ENCODE data around the gene MEIS2.

The MEIS2 gene

DNA sequence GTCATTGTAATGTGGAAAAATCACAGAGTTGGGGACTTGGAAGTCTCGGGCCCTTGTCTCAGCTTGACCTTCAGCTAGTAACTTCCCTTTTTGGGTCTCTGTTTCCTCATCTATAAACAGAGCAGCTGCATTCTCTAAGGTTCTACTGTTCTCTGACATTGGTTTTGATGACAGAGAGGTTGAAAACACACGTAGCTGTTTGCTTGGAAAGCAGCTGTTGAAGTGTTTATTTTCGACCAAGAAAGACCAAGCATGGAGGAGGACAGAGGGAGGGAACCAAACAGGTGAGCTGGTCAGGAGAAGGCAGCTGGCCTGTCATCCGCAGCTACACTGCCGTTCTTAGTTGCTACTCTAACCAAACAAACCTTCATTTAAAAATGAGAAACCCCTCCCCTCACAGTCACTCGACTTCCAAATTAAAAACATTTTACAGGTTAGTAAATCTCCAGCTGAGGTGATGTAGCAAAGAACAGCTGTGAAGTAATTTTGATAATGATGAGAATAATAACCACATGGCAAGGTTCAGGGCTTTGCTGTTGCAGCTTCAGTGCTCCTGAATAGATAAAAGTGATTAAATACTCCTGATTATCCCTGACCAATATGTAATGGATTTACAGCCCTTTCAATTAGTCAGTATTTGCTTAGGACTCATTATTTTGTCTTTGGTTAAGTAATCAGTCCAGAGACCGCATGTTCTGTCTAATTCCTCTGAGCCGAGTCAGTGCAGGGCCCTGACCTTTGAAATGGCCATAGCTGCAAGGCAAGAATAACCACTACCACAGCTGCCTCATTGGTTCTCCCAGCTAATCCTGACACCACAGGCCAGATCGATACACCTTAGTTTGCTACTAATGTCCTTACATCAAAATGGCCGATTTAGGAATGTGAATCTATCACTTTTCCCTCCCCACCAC lies 65.3 kb downstream of the MEIS2 start:
- peak; percentile 47 for DNase-seq

DNA sequence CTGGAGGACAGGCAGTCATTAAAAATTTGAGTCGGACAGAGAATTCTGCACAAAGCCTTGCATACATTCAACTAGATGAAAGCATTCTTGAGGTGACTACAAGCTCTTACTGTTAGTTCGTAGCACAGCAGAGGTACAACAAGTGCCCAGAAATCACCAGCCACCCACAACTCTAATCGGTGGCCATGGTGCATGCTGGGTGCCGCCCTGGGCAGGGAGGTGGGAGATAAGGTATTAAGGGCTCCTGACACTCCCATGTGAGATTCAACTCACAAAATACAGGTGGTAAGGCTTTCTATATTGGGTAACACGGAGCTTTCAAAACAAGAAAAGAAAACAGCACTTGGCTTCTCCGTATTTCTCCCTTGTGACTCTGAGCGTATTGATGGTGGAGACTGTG lies 66.0 kb downstream of the MEIS2 start:
- no peak for DNase-seq

GRCh38 chr15:37032091-37032775 lies 68.1 kb downstream of the MEIS2 start:
- DNase-seq = peak; percentile 2

GRCh38 chr15:37031198-37031597 lies 69.2 kb downstream of the MEIS2 start:
- no peak for DNase-seq

- no peak for DNase-seq
Observed at GRCh38 chr15:37028625-37029296, 71.6 kb downstream of the MEIS2 start.

DNA sequence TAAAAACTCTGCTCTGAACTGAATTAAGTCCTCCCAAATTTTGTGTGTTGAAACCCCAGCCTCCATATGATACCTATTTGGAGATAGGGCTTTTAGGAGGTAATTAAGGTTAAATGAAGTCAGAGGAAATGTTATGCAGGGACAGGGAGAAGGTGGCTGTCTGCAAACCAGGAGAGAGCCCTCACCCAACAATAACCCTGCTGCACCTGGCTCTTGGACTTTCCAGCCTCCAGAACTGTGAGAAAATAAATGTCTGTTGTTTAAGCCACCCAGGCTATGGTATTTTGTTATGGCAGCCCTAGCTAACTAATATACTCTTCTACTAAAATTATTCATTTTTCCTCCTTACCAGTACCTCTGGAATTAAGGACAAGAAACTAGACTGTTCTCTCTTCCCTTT lies 79.5 kb downstream of the MEIS2 start:
- DNase-seq = no peak

DNA sequence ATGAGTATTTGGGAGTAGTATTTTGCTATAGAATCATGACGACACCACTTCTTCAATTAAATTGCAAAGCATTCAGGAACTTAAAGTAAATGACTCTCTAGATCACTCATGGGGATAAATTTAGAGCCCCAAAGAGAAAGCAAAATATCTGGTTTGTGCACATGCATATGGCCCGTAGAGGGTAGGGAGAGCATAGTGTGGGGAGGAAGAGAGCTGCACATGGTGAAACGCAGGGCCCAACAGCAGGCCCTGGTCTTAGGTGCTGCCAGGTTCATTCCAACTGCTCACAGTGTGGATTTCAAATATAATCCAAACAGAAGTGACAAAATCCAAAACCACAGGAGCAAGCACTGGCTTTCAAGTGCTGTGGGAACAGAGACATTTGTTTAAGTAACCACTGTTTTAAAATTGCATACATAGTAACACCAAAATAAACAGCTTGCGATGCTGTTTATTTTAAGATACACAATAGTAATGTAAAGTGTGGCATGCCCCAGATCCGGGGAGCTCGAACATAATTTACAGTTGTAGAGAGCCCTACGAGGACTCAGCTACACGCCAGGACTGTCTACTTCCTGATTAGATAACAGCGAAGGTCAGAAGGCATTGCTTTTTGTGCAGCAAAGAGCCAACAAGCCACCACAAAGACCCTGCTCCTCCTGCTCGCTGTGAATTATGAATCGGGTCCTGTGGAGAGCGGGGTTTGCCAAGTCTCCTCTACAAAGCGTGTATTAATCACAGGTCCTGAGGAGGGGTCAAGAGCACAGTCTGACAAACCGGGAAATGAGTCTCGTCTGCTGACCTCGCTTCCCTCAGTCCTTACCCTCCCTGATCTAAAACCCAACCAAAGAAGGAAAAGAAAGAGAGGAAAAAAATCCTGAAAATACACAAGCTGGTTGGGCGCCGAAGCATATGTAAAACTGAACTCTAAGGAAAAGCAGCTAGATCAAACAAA lies 80.6 kb downstream of the MEIS2 start:
- peak; percentile 2 for DNase-seq

DNA sequence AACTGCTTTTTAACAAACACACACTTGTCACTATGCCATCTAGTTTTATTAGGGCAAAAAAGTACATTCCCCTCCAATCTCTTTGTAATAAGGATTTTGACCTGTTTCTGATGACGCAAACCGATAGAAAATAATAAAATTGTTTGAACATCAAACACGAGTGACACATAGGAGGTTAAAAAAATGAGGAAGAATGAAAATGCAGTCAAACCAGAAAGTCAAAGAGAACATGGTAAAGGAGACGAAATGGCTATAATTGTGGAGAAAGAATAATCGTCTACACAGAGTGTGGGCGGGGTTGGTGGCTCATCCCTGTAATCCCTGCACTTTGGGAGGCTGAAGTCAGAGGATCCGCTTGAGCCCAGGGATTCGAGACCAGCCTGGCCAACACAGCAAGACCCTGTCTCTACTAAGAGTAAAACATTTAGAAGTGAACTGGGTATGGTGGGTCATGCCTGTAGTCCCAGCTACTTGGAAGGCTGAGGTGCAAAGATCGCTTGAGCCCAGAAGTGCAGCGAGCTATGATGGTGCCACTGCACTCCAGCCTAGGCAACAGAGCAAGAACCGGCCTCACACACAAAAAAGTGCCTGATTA lies 83.2 kb downstream of the MEIS2 start:
- DNase-seq = no peak

GRCh38 chr15:37016231-37016630 lies 84.1 kb downstream of the MEIS2 start:
- DNase-seq = no peak

DNA sequence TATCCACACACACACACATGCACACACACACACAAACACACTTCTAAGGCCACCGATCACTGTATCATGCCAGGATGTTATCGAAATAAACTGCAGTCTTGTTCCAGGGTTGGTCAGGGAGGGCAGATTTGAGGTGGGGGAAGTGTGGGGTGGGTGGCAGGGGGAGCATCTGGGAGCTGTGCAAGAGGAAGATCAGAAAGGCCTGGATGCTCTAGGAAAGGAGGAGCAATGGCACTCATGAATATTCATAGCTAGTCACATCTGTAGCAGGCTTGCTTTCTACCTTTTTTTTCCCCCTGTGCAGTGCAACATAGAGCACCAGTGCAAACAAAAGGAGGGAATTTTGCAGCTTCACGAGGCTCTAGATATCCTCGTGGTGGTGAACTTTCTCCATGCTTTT lies 84.9 kb downstream of the MEIS2 start:
- DNase-seq = no peak

DNA sequence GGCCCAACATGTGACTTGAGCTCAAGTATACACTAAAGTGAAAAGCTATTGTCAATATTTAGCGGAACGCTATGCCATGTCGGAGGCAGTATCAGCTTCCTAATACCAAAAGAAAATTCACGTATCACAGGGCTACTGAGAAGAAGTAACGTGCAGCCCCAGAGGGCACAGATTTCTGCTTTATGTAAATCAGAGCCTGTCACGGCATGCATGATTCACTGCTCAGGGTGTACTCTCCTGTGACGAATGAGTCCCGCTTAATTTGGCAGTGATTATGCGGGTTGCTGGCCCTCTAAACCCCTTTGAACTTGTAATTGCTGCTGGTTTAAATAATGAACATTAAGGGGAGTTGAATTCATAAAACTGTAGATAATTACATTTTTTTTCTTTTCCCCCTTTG lies 85.3 kb downstream of the MEIS2 start:
- DNase-seq = no peak

DNA sequence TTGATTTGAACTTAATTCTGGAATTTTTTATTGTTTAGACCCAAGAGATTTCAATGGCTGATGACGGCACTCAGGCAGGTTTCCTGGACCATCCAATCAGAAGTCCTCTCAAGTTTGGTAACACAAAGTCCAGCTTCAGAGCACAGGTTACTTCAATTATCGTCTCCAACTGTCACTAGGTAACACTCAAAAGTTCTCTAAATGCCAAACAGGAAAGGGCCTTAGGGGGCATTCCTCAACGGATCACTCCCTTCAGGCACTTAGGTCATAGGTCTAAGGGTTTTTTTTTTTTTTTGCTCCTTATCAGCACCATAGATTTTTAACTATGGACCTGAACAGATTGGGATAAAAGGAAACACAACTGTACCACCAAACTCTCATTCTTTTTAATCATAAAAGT lies 85.8 kb downstream of the MEIS2 start:
- DNase-seq = no peak

DNA sequence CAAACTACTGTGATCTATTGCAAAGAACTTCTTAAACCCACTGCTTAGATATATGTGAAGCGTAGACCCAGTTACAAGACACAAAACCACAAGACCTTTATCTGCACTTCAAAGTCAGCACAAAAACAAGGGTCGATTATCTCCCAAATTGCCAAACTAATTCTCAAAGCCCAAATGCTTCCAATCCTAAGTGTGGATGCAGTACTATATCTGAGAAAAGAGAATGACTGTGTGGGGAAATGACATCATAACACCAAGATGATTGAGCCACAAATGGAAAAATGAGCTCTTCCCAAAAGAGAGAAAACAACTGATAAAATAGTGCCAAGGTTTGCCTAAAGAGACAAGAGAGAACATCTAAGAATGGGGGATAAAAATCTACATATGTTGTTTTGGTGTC lies 86.2 kb downstream of the MEIS2 start:
- no peak for DNase-seq

DNA sequence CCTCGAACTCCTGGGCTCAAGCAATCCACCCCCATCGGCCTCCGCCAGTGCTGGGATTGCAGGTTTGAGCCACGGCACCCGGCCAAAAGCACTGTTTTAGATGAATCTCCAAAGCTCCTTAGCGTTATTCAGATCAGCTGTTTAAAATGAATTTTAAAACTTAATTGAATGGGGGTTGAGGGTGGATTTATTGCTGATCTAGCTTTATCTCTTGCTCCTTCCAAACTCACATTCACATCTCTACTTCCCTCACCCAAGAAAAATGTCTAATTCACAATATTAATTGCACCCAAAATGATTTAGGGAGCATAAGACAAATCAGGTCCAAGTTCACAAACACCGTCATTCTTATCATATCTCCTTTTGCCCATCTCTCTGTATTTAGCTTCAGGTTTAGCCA lies 89.8 kb downstream of the MEIS2 start:
- no peak for DNase-seq

DNA sequence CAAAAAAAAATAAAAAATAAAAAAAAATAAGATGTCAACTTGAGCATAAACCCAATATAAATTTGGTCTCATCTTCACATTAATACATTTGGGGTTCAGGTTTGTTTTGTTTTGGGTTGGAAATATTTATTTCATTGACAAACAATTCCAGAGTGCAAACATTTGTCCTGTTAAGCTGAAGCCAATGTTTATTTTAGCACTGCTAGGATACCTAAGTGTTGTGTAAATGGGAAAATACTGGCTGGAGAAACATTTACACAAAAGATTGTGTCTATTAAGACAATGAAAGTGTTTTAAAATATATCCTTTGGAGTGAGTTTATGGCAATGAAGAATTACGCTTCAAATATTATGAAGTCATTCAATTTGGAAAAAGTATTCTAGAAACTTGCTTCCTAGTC lies 91.1 kb downstream of the MEIS2 start:
- DNase-seq = no peak

- no peak for DNase-seq
Observed at GRCh38 chr15:37008205-37008604, 92.1 kb downstream of the MEIS2 start.

- DNase-seq = no peak
Observed at GRCh38 chr15:37007301-37007700, 93.0 kb downstream of the MEIS2 start.

GRCh38 chr15:37004981-37005735 lies 95.2 kb downstream of the MEIS2 start:
- DNase-seq = no peak

GRCh38 chr15:37004373-37004869 lies 95.9 kb downstream of the MEIS2 start:
- DNase-seq = no peak

GRCh38 chr15:37002041-37002672 lies 98.2 kb downstream of the MEIS2 start:
- DNase-seq = no peak

DNA sequence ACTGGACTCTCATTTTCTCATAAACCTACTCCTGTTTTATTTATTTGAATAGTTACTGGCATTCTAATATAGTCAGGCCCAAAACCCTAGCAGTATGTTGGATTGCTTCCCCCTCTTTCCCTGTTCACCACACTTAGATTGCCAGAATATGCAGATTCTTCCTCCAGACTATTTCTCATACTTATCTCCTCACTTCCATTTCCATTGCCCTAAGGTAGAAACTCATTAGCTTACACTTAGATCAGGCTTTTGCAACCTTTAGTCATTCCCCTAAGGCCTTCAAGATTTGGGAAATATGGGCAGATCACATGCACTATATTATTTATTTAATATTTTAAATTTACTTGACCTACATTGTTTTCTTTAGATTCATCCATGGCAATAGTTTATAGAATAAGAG lies 98.9 kb downstream of the MEIS2 start:
- no peak for DNase-seq
